NCI-H1092 (cell line): ENCODE results near the gene TMC3.

ENCODE experiments used
- DNase-seq: peaks from one replicate; lab custom pipeline; 2025; lab: John Stamatoyannopoulos, UW

Gene TMC3

DNA sequence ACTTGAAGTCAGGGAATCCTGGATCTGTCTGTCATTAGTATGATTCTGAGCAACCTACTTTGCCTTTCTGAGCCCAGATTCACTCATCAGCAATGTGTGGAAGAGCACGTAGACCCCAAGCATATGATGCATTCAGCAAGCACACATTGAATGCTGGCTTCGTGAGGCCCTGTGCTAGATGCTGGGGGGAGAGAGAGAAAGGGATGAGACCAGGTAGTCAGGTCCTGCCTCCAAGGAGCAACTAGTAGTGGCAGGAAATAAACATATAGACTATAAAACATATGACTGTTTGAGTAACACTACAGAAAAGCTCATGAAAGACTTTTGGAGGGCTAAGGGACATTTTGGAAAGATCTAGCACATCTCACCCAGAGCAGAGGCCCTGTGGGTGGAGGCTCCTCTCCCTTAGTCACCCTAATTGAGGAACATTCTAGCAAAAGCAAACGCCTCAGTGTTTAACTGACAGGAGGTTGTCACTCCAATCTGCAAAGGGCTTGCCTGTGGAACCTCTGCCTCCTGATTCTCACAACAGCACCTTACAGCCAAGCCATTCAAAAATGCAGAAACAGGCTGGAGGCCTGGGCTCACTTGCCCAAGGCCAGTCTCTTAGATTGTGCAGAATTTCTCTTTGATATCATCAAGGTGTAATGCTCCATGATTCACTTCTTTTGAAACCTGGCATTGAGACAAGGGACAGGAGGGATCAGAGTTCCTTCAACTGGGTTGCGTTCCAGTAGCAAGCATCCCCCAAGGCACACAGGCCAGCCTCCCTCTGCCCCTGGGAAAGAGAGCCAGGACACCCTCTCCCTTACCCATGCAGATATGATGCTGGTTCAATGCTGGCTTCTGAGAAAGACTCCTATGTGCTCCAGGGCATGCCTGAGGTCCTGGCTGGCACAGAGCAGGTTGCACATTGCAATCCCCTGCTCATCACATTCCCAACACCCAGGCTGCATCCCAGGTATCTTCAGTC lies 76.1 kb downstream of the TMC3 start:
- DNase-seq, result no peak

DNA sequence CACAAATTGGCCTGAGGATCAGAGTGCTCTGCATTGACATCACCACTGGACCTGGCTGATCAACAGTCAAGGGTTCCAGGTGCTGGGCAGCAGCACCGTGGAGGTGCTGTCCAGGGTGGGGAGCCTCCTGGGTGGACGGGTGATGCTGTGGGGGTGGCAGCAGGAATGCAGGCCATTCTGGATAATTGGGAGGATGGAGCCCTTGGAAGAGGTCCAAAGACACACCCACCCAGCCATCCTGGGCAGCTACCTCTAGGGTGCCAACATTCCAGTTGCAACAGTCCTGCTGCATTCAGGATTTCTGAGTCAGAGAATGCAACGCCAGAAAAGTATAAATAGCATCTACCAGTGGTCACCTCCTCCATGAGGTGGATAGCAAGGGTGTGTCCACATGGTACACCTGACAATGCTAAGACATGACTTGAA lies 76.9 kb downstream of the TMC3 start:
- no peak for DNase-seq

DNA sequence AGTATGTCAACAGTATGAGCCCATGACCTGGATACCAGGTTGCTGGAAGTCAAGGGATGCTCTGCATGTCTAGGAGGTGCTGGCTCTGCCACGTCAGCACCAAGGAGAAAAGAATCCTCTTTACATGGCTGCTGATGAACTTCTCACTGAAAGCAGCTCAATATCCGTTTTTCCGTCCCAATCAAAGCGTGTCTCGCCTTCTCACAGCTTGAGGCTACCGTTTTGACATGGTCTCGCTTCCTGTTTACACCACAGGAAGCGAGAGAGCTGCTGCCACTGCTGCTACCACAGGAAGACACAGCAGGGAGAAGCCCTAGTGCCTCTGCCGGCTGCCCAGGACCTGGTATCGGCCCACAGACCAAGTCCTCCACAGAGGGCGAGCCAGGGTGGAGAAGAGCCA lies 77.3 kb downstream of the TMC3 start:
- DNase-seq, result no peak

GRCh38 chr15:81296186-81296585 lies 77.8 kb downstream of the TMC3 start:
- no peak for DNase-seq

- DNase-seq, result no peak
These were observed 78.4 kb downstream of the TMC3 start for GRCh38 chr15:81295486-81296121.

- no peak for DNase-seq
These were observed 79.5 kb downstream of the TMC3 start for GRCh38 chr15:81294516-81294880.

GRCh38 chr15:81293728-81294515 lies 80.1 kb downstream of the TMC3 start:
- no peak for DNase-seq

DNA sequence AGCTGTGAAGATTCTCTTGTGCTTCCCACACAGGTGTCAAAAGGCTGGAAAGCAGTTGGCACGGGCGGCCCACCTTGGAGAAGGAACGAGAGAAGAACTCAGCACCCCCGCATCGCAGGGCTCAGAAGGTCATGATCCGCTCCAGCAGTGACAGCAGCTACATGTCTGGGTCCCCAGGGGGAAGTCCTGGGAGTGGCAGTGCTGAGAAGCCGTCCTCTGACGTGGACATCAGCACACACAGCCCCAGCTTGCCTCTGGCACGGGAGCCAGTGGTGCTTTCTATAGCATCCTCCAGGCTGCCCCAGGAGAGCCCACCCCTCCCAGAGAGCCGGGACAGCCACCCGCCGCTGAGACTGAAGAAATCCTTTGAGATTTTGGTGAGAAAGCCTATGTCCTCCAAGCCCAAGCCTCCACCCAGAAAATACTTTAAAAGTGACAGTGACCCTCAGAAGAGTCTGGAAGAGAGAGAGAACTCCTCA lies 81.5 kb downstream of the TMC3 start:
- DNase-seq, result no peak

DNA sequence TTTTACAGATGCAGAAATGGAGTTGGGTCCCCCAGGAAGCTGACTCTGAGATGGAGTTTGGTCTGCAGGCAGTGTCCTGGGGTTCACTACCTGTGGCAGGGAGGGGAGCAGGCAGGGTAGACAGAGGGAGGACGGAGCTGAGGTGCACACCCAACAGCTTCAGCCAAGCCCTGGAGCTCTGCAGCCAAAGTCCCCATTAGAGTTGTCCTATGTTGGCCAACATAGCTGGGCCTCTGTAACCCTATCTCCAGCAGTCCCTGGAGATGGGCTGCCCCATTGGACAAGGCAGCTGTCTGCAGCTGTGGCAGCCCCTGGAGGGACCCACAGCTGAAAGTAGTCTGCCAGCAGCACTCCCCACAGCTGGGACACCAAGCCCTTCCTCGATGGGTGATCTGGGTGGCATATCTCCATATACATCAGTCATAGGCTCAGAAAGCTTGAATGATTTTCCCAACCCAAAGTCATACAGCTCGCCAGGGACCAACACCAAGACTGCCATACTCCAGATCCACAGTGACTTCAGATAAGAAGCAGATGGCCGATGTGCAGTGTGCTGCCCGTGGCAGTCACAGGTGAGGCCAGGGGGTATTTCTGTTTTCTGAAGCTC lies 82.0 kb downstream of the TMC3 start:
- no peak for DNase-seq

DNA sequence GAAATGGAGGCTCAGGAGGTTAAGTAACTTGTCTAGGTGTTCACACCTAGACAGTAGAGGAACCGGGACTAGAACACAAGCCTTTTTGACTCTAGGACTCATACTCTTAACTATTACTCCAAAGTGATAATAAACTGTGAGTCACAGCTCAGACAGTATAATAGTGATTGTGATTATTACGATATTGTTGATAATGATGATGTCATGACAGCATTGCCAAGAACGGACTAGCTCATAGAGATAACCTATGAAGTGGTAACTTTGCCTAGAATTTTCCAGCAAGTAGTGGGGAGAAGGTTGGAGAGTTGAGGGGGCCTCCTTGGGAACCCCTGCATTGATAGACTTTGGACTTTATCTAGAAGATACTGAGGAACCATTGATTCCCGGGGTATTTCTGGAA lies 84.1 kb downstream of the TMC3 start:
- DNase-seq, result no peak

- no peak for DNase-seq
These were observed 85.4 kb downstream of the TMC3 start for GRCh38 chr15:81288616-81289015.

- DNase-seq, result no peak
These were observed 86.0 kb downstream of the TMC3 start for GRCh38 chr15:81288040-81288439.

DNA sequence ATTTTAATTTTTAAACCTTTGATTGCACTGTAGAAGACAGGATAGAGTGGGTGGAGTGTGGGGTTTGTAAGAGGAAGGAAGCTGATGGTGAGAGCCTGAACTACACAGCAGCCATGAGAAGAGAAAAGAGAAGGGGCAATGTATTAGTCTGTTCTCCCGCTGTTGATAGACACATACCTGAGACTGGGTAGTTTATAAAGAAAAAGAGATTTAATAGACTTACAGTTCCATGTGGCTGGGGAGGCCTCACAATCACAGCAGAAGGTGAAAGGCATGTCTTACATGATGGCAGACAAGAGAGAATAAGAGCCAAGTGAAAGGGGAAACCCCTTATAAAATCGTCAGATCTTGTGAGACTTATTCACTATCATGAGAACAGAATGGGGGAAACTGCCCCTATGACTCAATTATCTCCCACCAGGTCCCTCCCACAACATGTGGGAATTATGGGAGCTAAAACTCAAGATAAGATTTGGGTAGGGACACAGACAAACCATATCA lies 87.3 kb downstream of the TMC3 start:
- DNase-seq, result no peak

DNA sequence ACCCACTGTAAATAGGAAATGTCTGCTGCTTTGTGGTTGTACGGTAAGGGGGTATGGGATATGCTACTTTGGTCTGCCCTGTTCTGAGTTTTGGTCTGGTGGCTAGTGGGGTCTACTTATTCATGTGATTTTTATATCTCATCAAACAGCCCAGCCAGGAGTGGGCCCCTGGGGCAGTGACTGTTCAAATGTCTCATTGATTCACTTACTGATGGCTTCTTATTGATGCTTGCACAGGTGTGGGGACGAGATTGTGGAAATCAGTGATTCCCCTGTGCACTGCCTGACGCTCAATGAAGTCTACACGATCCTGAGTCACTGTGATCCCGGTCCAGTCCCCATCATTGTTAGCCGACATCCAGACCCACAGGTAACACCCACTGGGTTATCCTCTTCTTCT lies 88.6 kb downstream of the TMC3 start:
- DNase-seq, result no peak

GRCh38 chr15:81284256-81285031 lies 89.6 kb downstream of the TMC3 start:
- no peak for DNase-seq

- no peak for DNase-seq
These were observed 91.1 kb downstream of the TMC3 start for GRCh38 chr15:81282911-81283310.

DNA sequence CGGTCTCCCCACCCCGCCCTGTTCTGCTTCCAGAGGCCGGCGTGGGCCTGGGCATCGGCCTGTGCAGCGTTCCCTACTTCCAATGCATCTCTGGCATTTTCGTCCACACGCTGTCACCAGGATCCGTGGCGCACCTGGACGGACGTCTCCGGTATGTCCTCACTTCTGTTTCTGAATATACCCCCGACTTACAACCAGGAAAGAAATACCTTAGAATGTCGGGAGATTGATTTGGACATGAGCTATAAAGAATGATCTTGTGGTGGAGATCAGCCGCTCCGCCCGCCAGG lies 91.5 kb downstream of the TMC3 start:
- DNase-seq, result no peak

DNA sequence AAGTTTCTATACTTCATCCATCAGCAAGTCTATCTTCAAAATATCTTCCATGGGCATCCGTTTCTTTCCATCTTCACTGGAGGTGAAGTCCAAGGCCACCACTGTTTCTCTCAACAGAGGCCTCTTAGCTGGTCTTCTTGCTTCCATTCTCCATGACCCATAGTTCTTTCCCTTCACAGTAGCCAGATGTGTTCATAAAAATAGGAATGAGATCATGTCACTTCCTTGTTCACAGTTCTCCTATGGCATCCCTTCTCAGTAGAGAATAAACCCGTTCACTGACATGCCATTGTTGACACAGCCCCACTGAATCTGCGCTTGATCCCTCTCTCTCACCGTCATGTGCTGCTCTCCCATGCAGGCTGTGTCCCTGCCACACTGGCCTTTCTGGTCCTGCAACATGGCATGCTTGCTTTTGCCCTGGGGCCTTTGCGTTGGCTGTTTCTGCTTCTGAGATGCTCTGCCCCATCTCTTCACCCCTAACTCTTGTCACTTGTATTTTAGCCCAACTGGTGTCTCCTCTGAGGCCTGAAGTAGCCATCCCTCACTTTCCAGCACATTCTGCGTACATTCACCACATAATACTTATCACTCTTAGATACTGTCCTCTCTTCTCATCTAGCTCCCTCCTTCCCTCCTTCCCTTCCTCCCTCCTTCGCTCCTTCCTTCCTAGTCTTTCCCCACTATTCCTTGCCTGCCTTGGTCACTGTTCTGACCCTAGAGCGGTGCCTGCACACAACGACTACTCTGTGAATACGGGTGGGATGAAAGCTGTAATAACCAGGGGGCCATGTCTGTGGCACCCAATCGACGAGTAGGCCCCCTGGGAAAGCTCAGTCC lies 92.0 kb downstream of the TMC3 start:
- DNase-seq, result no peak

GRCh38 chr15:81281456-81281735 lies 92.6 kb downstream of the TMC3 start:
- no peak for DNase-seq
